Fibroblast of peridontal ligament (primary cell): ENCODE data around the gene S100A12.

Experiments used
- DNase-seq: peaks from one replicate; pipeline ENCODE4 v3.0.0-alpha.2; 2010; ENCODE audit errors: extremely low read depth

The S100A12 gene

DNA sequence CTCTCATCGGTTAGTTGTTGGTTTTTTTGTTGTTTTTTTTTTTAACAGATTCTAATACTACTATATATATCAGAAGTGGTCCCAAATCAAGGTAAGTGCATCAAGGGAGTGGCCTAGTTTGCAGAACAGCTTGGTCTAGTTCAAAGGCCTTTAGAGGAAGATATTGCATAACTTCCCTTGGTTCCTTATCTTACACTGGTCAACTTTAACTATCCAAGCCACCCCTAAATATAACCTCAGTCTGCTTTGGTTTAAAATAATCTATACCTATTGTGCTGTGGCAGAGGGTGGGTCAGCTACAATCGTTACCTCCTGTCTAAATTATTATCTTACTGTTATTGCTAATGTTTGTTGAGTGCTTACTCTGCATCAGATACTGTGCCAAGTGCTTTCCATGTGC lies 6.9 kb downstream of the S100A12 start:
- DNase-seq, result no peak

GRCh38 chr1:153367090-153367489 lies 8.3 kb downstream of the S100A12 start:
- no peak for DNase-seq

GRCh38 chr1:153366261-153366660 lies 9.2 kb downstream of the S100A12 start:
- no peak for DNase-seq

GRCh38 chr1:153365696-153366095 lies 9.7 kb downstream of the S100A12 start:
- no peak for DNase-seq

GRCh38 chr1:153364766-153365666 lies 10.4 kb downstream of the S100A12 start:
- no peak for DNase-seq

- no peak for DNase-seq
Observed at GRCh38 chr1:153364156-153364555, 11.3 kb downstream of the S100A12 start.

- DNase-seq, result no peak
Observed at GRCh38 chr1:153363641-153364040, 11.8 kb downstream of the S100A12 start.

- DNase-seq, result no peak
Observed at GRCh38 chr1:153362187-153362775, 13.1 kb downstream of the S100A12 start.

GRCh38 chr1:153361480-153362109 lies 13.8 kb downstream of the S100A12 start:
- DNase-seq, result no peak

GRCh38 chr1:153360592-153361479 lies 14.6 kb downstream of the S100A12 start:
- no peak for DNase-seq

DNA sequence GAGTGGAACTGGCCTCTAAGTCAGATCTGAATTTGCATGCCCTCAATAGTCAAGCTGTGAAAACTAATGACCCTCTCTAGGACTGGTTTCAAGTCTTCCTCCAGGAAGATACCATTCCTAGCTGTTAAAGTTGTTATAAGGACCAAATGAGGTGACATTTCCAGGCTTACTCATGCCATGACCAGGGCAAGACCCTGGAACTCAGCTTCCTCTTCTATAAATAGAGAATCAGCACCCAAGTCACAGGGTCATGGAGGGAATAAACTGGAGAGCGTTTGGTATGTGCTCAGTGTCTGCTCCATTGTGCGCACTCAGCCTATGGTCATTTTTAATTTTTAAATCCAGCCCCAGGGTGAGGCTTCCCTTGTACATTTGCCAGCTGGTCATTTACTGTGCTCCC lies 15.2 kb downstream of the S100A12 start:
- no peak for DNase-seq

- no peak for DNase-seq
Observed at GRCh38 chr1:153359241-153359640, 16.2 kb downstream of the S100A12 start.

DNA sequence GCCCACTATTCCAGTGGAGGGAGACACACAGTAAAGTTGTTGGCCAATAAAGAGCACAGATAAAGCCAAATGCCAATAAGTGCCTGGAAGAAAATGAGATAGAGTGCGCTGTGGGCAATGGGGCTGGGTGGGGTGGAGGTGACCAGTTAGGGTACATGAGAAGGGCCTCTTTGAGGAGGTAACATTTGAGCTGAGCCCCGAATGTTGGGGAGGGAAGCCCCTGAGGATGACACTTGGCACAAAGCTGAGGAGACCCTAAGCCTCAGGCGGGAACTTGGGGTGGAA lies 16.8 kb downstream of the S100A12 start:
- DNase-seq, result no peak

- no peak for DNase-seq
Observed at GRCh38 chr1:153357853-153358690, 17.3 kb downstream of the S100A12 start, which contains the start of gene S100A9. Gene S100A9 (plus strand): TSS chr1:153357854. CDS start chr1:153358284, 430 bp downstream.

DNA sequence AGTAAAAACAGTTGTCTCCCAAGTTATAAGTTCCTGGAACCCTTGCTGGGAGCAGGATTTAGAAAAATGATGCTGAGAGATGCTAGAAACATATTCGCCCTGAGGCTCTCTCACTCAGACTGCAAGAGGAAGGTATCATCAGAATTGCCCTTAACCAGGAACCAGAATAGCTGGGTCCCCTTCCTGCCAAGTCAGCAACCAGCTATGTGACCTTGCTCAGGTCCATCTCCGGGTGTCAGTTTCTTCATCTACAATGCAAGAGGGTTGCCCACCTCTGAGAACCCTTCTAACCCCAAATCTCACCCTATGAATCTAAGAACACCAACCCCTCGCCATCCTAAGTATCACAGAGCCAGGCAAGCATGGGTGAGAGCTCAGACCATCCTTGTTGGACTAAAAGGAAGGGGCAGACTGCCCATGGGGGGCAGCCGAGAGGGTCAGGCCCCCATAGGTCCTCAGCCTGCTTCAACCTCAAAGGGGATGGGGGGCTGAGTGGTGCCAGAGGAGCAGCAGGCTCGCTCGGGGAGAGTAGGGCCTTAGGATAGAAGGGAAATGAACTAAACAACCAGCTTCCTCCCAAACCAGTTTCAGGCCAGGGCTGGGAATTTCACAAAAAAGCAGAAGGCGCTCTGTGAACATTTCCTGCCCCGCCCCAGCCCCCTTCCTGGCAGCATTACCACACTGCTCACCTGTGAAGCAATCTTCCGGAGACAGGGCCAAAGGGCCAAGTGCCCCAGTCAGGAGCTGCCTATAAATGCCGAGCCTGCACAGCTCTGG lies 18.2 kb downstream of the S100A12 start:
- DNase-seq, result no peak

- DNase-seq, result no peak
Observed at GRCh38 chr1:153356392-153357075, 18.9 kb downstream of the S100A12 start.

- DNase-seq, result peak; percentile 27
Observed at GRCh38 chr1:153355445-153356071, 19.9 kb downstream of the S100A12 start.

- DNase-seq, result no peak
Observed at GRCh38 chr1:153354515-153355193, 20.8 kb downstream of the S100A12 start.
